IPS-18a (cell line): Measurements from ENCODE around the gene JARID2.
"Not testable (repeated sequence)": the region's sequence is repeated elsewhere in the genome, so short reads cannot be mapped to it uniquely, and the experiment has no call there.

Experiments
- H3K27ac ChIP-seq: one replicate; pipeline ENCODE4 v1.5.1; 2013; ENCODE audit warnings: low read length
- H3K27me3 ChIP-seq: one replicate; pipeline ENCODE4 v1.6.1; 2013; ENCODE audit warnings: mild to moderate bottlenecking, low read length; ENCODE audit not compliant: control insufficient read depth, insufficient read depth
- H3K36me3 ChIP-seq: one replicate; pipeline ENCODE4 v1.6.1; 2013; ENCODE audit warnings: low read depth, low read length; ENCODE audit not compliant: control insufficient read depth
- H3K4me1 ChIP-seq: one replicate; pipeline ENCODE4 v1.6.1; 2013; ENCODE audit warnings: low read depth, low read length; ENCODE audit not compliant: control insufficient read depth
- H3K4me3 ChIP-seq: one replicate; pipeline ENCODE4 v1.5.1; 2013; ENCODE audit warnings: low read length
- H3K9ac ChIP-seq: one replicate; pipeline ENCODE4 v1.6.1; 2013; ENCODE audit warnings: mild to moderate bottlenecking, low read length, moderate library complexity
- H3K9me3 ChIP-seq: one replicate; pipeline ENCODE4 v1.6.1; 2013; ENCODE audit warnings: low read depth, low read length; ENCODE audit not compliant: control insufficient read depth

JARID2 gene

DNA sequence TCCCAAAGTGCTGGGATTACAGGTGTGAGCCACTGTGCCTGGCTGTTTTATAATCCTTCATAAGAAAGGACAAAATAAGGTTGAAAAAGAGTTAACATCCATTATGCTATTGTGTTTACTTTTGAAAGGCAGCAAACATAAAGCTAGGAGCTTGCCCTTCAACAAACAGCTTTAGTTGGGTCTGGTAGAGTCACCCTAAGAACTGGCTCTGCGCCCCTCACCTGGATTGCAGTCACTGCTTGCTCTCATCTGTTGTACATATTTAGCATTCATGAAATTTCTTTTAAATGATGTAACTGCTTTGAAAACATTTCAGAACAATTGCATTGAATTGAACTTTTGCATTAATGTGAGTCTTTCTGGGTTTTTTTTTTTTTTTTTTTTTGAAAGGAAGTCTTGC is 38.9 kb downstream of the JARID2 start:
- Histone ChIP-seq H3K27me3 (no peaks in the 10 kb centered on the region), H3K9ac (no peak overlapping the region), H3K4me3 (no peak overlapping the region), H3K9me3 (no peaks in the 10 kb centered on the region), H3K27ac (no peak overlapping the region), H3K36me3 (peaks cover 4% of the 10 kb centered on the region), H3K4me1 (peaks cover 40% of the 10 kb centered on the region)

DNA sequence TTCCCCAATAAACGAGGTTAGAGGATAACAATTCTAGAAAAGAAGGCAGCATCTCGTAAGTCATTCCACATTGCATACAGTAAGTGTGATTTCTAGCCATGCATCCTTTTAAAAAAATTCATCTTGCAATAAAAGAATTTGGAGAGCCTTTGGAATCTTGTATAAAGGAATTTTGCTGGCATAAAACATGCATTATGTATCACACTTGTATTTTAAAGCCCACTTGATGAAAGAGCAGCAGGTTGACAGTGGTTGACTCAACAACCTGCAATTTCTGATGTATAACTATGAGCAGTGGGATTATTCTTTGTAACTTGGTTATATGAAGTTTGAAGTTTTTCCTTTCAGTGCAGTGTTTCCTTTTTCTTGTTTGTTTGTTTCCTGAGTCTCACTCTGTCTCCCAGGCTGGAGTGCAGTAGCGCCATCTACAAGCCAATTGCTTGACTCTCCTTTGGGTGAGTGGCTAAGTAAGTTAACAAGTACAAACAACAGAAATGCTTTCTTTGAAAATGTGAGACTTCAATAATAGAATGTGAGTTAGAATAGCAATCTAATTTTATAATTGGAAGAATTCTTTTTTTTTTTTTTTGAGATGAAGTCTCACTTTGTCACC is 39.9 kb downstream of the JARID2 start:
- H3K27me3 ChIP-seq: no peaks in the 10 kb centered on the region
- peaks cover 37% of the 10 kb centered on the region for H3K4me1 ChIP-seq
- H3K9ac ChIP-seq: no peak overlapping the region
- peaks cover 4% of the 10 kb centered on the region for H3K36me3 ChIP-seq
- H3K4me3 ChIP-seq: no peak overlapping the region
- H3K27ac ChIP-seq: no peak overlapping the region
- H3K9me3 ChIP-seq: no peaks in the 10 kb centered on the region

DNA sequence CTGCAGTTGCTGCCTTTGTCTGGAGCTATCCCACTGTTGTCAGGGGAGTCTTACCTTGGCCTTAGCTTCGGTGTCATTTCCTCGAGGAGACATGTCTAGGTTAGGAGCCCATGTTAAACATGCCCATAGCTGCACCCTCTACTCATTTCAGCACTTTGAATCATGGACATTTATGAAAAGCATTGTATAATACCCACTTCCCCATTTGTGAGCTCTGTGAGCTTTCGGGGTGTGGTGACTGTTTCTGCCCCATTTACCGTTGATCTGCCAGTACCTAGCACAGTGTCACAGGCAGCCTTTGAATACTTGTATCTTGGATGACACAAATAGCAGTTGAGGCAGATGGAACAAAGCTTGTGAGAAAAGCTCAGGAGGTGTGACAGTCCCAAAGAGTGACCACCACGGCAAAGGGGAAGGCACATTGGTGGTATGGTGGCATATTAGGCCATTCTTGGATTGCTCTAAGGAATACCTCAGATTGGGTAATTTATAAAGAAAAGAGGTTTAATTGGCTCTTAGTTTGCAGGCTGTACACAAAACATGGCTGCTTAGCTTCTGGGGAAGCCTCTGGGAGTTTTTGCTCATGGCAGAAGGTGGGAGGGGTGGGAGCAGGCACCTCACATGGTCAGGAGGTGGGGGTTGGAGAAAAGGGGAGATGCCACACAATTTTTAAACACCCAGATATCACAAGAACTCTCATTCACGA is 42.0 kb downstream of the JARID2 start:
- no peak overlapping the region for H3K4me3 ChIP-seq
- H3K27me3 ChIP-seq: no peaks in the 10 kb centered on the region
- no peak overlapping the region for H3K9ac ChIP-seq
- H3K36me3 ChIP-seq: peaks cover 8% of the 10 kb centered on the region
- H3K27ac ChIP-seq: no peak overlapping the region
- H3K4me1 ChIP-seq: peaks cover 38% of the 10 kb centered on the region
- no peaks in the 10 kb centered on the region for H3K9me3 ChIP-seq

DNA sequence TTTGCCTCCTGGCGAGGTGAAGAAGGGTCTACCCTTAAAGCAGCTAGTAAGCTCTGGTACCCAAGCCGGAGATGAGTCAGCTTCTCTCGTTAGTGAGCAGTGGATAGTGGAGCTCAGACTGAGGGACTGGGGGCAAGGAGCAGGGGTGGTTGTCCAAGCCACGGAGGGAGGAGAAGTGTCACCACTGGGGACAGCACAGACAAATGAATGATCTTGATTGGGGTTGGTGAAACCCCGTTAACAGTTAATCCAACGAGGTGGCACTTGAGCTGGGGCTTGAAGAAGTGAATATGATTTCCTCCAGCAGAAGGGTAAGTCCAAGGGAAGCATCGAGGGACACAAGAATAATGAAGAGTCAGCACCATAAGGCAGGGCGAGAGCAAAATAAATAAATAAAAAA is 43.0 kb downstream of the JARID2 start:
- Histone ChIP-seq H3K4me3 (no peak overlapping the region), H3K36me3 (peaks cover 8% of the 10 kb centered on the region), H3K27ac (no peak overlapping the region), H3K27me3 (no peaks in the 10 kb centered on the region), H3K9me3 (no peaks in the 10 kb centered on the region), H3K4me1 (peaks cover 37% of the 10 kb centered on the region), H3K9ac (no peak overlapping the region)

DNA sequence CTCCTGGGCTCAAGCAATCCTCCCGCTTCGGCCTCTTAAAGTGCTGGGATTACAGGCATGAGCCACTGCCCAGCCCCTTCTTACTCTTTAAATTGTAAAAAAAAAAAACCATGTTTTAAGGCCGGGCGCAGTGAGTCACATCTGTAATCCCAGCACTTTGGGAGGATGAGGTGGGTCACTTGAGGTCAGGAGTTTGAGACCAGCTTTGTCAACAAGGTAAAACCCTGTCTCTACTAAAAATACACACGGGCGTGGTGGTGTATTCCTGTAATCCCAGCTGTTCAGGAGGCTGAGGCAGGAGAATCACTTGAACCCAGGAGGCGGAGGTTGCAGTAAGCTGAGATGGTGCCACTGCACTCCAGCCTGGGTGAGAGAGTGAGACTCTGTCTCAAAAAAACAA is 43.6 kb downstream of the JARID2 start:
- not testable (repeated sequence) for H3K9ac ChIP-seq, H3K9me3 ChIP-seq, H3K36me3 ChIP-seq, H3K4me3 ChIP-seq, H3K27me3 ChIP-seq, H3K27ac ChIP-seq
- H3K4me1 ChIP-seq: peaks cover 34% of the 10 kb centered on the region

DNA sequence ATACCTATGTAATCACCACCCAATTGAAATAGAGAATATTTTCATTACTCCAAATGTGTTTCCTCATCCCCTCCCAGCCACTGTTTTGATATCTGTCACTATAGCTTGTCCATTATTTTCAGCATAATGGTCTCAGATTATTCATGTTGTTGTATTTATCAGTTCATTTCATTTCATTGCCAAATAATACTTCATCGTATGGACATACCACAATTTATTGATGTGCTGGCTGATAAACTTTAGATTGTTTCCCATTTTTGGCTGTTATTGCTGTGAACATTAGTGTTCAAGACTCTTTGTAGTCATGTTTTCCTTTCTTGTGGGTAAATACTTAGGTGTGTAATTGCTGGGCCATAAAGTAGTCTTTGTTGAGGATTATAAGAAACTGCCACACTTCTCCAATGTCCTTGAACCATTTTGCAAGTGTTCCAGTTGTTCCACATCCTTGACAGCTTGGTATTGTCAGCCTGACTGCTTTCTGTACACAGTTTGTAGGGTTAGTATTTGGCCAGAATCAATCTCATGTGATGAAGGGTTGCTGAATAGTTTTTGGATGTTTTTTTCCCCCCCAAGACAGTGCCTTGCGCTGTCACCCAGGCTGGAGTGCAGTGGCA is 44.3 kb downstream of the JARID2 start:
- Histone ChIP-seq H3K36me3 (peaks cover 8% of the 10 kb centered on the region), H3K9ac (no peak overlapping the region), H3K27ac (no peak overlapping the region), H3K9me3 (no peaks in the 10 kb centered on the region), H3K27me3 (no peaks in the 10 kb centered on the region), H3K4me1 (peaks cover 32% of the 10 kb centered on the region), H3K4me3 (no peak overlapping the region)

DNA sequence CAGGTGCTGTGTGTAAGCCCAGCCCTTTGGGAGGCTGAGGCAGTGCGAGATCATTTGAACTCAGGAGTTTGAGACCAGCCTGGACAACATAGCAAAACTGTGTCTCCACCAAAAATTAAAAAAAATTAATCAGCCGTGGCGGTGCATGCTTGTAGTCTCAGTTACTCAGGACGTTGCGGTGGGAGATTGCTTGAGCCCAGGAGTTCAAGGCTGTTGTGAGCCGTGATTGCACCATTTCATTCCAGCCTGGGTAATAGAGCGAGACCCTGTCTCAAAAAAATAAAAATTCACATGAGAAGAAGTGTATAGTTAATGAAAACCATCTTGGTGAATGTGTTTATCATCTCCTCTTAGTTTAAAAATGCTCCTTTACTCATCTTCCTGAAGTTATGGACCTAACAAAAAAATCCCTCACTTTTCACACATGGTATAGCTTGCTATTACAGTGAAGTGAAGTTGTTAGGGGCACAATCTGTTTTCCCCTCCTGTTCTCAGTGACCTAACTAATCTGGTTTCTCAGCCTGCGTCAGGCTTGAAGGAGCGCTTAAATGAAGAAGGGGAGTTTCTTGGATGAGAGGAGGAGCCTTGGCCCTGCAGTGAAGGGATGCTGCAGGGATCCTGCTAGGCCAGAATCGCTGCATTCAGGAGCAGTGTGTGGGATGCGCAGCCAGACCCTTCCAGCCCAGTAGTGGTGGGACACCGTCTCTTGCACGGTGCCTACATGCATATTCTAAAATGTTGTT is 45.3 kb downstream of the JARID2 start:
- Histone ChIP-seq H3K9me3 (no peaks in the 10 kb centered on the region), H3K4me1 (peaks cover 32% of the 10 kb centered on the region), H3K27ac (no peak overlapping the region), H3K36me3 (peaks cover 8% of the 10 kb centered on the region), H3K9ac (no peak overlapping the region), H3K27me3 (no peaks in the 10 kb centered on the region), H3K4me3 (no peak overlapping the region)

DNA sequence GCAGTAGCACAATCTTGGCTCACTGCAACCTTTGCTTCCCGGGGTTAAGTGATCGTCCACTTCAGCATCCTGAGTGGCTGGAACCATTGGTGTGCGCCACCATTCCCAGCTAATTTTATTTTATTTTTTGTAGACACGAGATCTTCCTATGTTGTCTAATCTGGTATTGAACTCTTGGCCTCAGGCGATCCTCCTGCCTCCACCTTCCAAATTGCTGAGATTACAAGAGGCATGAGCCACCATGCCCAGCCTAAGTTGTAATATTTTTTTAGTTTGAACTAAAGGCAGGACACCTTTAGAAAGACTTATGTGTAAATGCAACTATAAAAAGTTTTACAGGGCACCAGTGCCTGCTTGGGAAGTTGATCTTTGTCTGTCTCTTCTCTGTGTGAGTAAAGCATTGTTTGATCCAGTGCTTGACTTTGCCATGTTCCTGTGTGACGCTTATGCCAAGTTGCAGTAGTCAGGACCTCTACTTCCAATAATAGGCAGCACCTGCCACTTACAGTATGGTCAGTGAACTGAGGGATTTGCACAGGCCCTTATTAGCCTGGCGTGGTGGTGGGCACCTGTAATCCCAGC is 46.9 kb downstream of the JARID2 start:
- H3K9me3 ChIP-seq: no peaks in the 10 kb centered on the region
- H3K27me3 ChIP-seq: no peaks in the 10 kb centered on the region
- H3K4me3 ChIP-seq: no peak overlapping the region
- H3K9ac ChIP-seq: no peak overlapping the region
- peaks cover 25% of the 10 kb centered on the region for H3K4me1 ChIP-seq
- H3K36me3 ChIP-seq: peaks cover 8% of the 10 kb centered on the region
- H3K27ac ChIP-seq: no peak overlapping the region

DNA sequence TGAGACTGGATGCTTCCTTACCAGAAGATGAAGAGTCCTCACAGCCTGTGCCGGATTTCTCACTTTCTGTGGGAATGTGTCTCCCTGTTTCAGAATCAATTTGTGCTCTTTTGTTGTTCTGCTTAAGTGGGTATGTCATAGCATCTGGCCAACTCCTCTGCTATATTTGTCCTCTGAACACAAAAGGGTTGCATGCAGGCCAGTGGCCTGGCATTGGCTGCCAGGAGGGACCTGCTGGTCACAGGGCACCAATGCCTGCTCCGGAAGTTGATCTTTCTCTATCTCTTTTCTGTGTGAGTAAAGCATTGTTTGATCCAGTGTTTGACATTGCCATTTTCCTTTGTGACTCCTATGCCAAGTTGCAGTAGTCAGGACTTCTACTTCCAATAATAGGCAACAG is 47.8 kb downstream of the JARID2 start:
- H3K36me3 ChIP-seq: peaks cover 6% of the 10 kb centered on the region
- H3K27ac ChIP-seq: no peak overlapping the region
- peaks cover 20% of the 10 kb centered on the region for H3K4me1 ChIP-seq
- no peaks in the 10 kb centered on the region for H3K9me3 ChIP-seq
- H3K9ac ChIP-seq: no peak overlapping the region
- H3K4me3 ChIP-seq: no peak overlapping the region
- H3K27me3 ChIP-seq: no peaks in the 10 kb centered on the region

DNA sequence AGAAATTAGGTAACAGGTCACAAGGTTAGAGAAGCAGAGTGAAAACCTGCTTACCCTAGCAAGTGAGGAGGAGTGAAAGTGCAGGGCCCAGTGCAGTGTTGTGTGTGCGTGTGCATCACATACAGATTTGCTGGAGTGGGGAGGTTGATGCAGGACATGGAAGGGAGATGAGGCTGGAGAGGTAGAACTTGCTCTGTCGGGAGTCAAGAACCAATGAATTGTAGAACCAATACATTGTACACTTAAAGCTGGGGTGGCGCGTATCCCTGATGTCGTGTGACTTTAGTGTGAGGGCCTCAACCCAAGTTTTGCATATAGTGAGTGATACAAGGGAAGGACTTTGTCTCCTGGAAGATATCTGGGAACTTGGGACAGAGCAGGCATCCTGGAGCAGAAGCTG is 48.6 kb downstream of the JARID2 start:
- H3K4me3 ChIP-seq: no peak overlapping the region

DNA sequence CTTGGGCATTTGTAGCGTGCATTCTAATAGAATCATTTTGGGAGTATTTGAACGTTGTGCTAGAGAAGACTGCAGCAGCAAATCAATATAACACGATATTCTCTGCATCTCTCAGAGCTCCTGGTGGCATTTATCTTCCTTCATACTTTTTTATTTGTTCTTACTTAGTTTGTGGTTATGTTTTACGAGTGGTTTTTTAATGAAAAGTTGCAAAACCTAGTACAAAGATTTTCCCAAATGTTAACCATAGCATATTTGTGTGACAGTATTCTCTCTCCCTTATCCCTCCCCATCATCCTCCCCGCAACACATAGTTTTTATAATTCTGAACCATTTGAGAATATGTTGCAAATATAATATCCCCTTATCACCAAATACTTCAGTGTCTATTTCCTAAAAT is 50.4 kb downstream of the JARID2 start:
- Histone ChIP-seq H3K36me3 (no peaks in the 10 kb centered on the region), H3K9ac (no peak overlapping the region), H3K27me3 (no peaks in the 10 kb centered on the region), H3K9me3 (no peaks in the 10 kb centered on the region), H3K4me1 (peaks cover 24% of the 10 kb centered on the region), H3K27ac (no peak overlapping the region), H3K4me3 (no peak overlapping the region)

More for the DNA sequence above, 48.6 kb downstream of the JARID2 start:
- Histone ChIP-seq H3K27ac (no peak overlapping the region), H3K36me3 (peaks cover 4% of the 10 kb centered on the region), H3K9me3 (no peaks in the 10 kb centered on the region), H3K9ac (no peak overlapping the region), H3K27me3 (no peaks in the 10 kb centered on the region), H3K4me1 (peaks cover 26% of the 10 kb centered on the region)
